Gastroesophageal sphincter (tissue), 3 donors: ENCODE measurements around the gene OTOG.

Experiments
- EP300 ChIP-seq: sonication (generic); formaldehyde crosslinking; IDR thresholded peaks from one replicate; pipeline ENCODE4 v1.6.1; 2017; ENCODE audit warnings: antibody characterized with exemption, mild to moderate bottlenecking
- POLR2AphosphoS5 ChIP-seq: sonication (generic); formaldehyde crosslinking; IDR thresholded peaks from one replicate; pipeline ENCODE4 v1.6.1; 2017; ENCODE audit warnings: antibody characterized with exemption
- TF ChIP-seq, protein P1 (sequence below), 4 experiments: fragments of 200-600 bp in 2 of 4; fragments of 450-650 bp in 2 of 4; sonication (generic) in 1 of 4; IDR thresholded peaks; one replicate each; pipeline ENCODE4 v1.5.1; 2017 to 2019; ENCODE audit warnings: antibody characterized with exemption in 4 of 4, mild to moderate bottlenecking in 2 of 4, moderate library complexity in 2 of 4

DNA sequence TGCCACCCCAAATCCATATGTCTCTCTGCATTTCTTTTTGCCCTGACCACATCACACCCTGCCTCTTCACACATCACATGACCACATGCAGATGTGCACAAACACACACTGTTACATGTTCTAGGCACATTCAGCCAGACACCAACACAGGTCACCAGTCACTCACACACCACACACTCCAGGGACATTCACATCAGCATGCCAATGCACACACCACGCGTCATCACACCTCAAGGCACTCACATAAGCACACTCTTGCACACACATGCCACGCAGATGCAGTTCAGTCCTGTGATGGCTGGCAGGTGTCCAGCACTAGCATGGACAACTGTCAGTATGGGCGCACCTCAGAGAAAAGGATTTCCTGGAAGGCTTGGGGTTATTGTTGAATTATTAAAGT is 95.3 kb downstream of the OTOG start:
- TF ChIP-seq, protein P1, sequence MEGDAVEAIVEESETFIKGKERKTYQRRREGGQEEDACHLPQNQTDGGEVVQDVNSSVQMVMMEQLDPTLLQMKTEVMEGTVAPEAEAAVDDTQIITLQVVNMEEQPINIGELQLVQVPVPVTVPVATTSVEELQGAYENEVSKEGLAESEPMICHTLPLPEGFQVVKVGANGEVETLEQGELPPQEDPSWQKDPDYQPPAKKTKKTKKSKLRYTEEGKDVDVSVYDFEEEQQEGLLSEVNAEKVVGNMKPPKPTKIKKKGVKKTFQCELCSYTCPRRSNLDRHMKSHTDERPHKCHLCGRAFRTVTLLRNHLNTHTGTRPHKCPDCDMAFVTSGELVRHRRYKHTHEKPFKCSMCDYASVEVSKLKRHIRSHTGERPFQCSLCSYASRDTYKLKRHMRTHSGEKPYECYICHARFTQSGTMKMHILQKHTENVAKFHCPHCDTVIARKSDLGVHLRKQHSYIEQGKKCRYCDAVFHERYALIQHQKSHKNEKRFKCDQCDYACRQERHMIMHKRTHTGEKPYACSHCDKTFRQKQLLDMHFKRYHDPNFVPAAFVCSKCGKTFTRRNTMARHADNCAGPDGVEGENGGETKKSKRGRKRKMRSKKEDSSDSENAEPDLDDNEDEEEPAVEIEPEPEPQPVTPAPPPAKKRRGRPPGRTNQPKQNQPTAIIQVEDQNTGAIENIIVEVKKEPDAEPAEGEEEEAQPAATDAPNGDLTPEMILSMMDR (IDR thresholded peaks at IDR 0.05): no peak
- TF ChIP-seq POLR2AphosphoS5: no peak
- TF ChIP-seq EP300: no peak
